Erythroblast (primary cell): ENCODE measurements around the gene IMPDH1.

Experiments
- GATA1 ChIP-seq: IDR thresholded peaks from 2 replicates; pipeline ENCODE4 v1.6.1; 2011; ENCODE audit warnings: low read depth, mild to moderate bottlenecking, control low read depth, low read length, moderate library complexity
- POLR2A ChIP-seq: IDR thresholded peaks from 2 replicates; pipeline ENCODE4 v1.6.1; 2011; ENCODE audit warnings: mild to moderate bottlenecking, low read length

GRCh38 chr7:128352153-128352537, 57.6 kb downstream of the IMPDH1 start:
- TF ChIP-seq POLR2A (no peak), GATA1 (no peak)
